ENCODE measurements around the gene MAPK9.

The MAPK9 gene

DNA sequence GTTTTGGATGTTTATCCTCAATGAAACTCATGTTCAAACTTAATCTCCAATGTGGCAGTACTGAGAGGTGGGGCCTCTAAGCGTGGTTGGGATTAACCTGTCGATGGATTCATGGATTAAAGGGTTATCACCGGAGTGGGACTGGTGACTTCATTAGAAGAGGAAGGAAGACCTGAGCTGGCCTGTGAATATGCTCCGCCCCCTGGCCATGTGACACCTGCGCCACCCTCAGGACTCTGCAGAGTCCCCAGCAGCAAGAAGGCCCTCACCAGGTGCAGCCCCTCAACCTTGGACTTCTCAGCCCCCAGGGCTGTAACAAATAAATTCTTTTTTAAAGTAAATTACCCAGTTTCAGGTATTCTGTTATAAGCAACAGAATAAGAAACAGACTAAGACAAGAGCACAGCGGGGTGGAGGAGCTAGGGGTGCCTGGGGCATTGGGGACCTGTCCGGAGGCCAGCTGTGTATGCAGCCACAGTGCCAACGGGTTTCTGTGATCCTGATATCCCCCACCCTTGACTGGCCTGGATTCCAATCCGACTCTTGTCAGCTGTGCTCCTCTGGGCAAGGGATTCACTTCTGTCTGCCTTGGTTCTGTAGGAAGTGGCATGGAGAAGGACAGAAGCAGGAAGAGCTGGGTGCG, 3.2 kb upstream of the MAPK9 start:
- no peak for DNase-seq (ENCODE audit: low read depth in 2 of 2, low spot score in 1 of 2)

DNA sequence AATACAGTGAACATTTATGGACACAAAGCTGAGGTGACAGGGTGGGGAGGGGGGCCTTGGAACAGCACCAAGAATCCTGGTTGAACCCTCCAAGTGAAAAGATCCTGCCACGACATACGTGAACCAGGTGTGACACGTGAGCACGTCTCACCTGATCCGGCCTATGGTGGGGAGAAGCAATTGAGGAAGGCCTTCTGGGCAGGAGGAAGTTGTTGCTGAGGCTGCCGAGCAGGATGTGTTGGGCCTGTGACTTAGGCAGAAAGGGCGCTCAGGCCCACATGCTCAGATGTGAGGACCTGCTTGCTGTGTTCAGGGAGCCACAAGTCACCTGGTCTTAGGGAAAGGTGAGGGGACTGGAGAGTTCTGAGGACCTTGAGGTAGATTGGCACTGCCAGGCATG, 2.5 kb upstream of the MAPK9 start:
- DNase-seq (ENCODE audit: low read depth in 2 of 2, low spot score in 1 of 2): no peak

- DNase-seq (ENCODE audit: low read depth in 2 of 2, low spot score in 1 of 2): no peak
These were observed 496 bp downstream of the MAPK9 start for GRCh38 chr5:180291234-180291940.

DNA sequence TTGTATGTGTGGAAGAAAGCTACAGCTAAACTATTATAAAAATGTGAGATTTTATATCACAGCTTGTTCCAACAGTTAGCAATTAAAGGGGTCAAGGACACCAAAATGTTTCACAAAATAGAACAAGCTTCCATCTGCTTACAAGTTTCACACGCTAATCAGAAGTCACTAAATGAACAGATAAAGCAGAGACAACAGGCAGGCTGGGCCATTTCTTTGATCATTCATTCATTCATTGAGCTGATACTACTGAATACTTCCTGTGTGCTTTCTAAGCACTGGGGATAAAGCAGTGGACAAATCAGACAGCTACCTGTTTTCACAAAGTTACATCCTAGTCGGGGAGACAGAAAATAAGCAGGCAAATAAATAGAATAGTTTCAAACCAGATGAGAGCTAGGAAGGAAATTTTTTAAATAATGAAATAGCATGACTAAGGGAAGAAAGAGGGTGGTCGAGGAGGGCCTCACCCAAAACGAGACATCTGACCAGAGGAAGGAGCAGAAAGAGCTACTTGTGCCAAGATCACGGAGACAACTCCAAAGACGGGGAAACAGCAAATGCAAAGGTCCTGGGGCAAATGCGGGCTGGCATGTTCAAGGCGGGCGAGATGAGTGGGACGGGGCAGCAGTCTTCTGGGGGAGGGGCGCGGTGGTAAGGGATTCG, 1.2 kb downstream of the MAPK9 start:
- DNase-seq (ENCODE audit: low read depth in 2 of 2, low spot score in 1 of 2): no peak

DNA sequence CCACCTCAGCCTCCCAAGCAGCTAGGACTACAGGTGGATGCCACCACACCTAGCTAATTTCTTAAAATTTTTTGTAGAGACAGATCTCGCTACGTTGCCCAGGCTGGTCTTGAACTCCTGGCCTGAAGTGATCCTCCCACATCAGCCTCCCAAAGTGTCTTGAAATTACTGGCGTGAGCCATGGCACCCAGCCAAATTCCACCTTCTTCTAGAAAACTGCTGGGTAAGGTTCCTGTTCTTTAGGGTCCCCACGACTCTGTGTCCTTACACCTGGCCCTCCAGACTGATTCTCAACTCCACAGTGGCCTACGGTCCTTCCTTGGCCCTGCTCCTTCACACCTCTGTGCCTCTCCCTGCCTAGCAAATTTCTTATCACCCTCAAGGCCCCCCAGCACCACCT, 1.9 kb downstream of the MAPK9 start:
- no peak for DNase-seq (ENCODE audit: low read depth in 2 of 2, low spot score in 1 of 2)

- no peak for DNase-seq (ENCODE audit: low read depth in 2 of 2, low spot score in 1 of 2)
These were observed 2.5 kb downstream of the MAPK9 start for GRCh38 chr5:180289433-180289832.

- DNase-seq (ENCODE audit: low read depth in 2 of 2, low spot score in 1 of 2): no peak
These were observed 4.0 kb downstream of the MAPK9 start for GRCh38 chr5:180287868-180288267.

GRCh38 chr5:180287404-180287803, 4.5 kb downstream of the MAPK9 start:
- no peak for DNase-seq (ENCODE audit: low read depth in 2 of 2, low spot score in 1 of 2)

GRCh38 chr5:180284149-180284548, 7.7 kb downstream of the MAPK9 start:
- no peak for DNase-seq (ENCODE audit: low read depth in 2 of 2, low spot score in 1 of 2)

GRCh38 chr5:180283026-180283615, 8.8 kb downstream of the MAPK9 start:
- no peak for DNase-seq (ENCODE audit: low read depth in 2 of 2, low spot score in 1 of 2)

GRCh38 chr5:180282281-180282680, 9.6 kb downstream of the MAPK9 start:
- no peak for DNase-seq (ENCODE audit: low read depth in 2 of 2, low spot score in 1 of 2)

DNA sequence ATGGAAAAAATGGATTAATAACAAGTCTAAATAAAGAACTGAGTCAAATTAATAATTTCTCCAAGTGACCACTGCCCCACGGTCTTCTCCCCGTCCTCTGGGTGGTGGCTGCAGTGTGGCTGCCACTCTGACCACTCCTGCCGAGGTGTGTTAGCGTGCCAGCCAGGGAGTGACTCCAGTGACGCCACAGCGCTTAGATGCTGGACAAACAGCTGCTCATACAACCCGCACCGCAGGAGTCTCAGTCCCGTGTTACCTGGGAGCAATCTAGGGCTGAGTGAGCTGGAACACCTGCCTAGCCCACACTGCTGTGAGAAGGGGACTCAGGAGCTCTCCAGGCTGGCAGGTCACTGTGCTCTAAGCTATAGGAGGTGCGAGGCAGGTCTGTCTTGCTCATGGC, 10.2 kb downstream of the MAPK9 start:
- no peak for DNase-seq (ENCODE audit: low read depth in 2 of 2, low spot score in 1 of 2)

GRCh38 chr5:180274695-180275094, 17.2 kb downstream of the MAPK9 start:
- no peak for DNase-seq (ENCODE audit: low read depth in 2 of 2, low spot score in 1 of 2)

- DNase-seq (ENCODE audit: low read depth in 2 of 2, low spot score in 1 of 2): no peak
These were observed 20.7 kb downstream of the MAPK9 start for GRCh38 chr5:180271221-180271620.

DNA sequence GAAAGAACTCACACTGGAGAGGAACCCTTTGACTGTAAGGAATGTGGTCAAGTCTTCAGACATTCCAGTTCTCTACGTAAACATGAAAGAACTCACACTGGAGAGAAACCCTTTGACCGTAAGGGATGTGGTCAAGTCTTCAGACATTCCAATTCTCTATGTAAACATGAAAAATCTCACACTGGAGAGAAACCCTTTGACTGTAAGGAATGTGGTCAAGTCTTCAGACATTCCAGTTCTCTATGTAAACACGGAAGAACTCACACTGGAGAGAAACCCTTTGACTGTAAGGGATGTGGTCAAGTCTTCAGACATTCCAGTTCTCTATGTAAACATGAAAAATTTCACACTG, 32.6 kb downstream of the MAPK9 start:
- DNase-seq (ENCODE audit: low read depth in 2 of 2, low spot score in 1 of 2): no peak

GRCh38 chr5:180253036-180253824, 38.7 kb downstream of the MAPK9 start:
- no peak for DNase-seq (ENCODE audit: low read depth in 2 of 2, low spot score in 1 of 2)

DNA sequence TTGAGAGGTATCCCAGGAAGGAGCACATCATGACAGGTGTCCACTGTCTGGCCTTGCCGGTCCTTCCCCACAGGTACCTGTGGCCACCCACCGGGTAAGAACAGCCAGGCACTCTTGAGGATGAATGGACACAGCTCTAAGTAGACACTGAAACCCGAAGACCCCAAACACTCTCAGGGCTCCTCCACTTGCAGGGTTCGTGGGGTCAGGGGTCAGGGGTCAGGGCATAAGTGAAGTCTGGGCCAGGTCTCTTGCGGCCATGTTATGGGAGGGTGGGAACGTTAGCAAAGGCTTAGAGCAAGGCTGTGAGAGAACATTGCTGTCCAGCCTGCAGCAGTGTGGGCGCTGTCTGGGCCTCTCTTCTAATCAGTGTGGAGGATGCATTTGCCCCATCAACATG, 40.0 kb downstream of the MAPK9 start:
- no peak for DNase-seq (ENCODE audit: low read depth in 2 of 2, low spot score in 1 of 2)

- DNase-seq (ENCODE audit: low read depth in 2 of 2, low spot score in 1 of 2): no peak
These were observed 40.7 kb downstream of the MAPK9 start for GRCh38 chr5:180251141-180251540.

DNA sequence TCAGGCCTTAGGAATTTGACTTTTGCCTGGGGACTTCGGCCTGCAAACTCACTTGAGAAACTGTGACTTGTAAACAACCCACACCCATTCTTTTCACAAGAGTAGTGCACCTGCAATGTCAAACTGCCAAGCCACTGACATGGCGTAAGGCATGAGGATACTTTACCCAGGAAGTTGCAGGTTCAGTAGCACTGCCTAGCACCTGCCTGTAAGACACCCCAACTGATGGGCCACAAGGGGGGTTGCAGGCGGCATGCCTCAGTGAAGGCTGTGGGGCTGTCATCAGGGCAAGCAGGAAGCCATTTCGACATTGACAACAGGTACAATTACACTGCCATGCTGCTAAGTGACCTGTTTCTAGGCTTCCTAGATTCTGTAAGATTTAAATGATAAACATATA, 41.6 kb downstream of the MAPK9 start:
- no peak for DNase-seq (ENCODE audit: low read depth in 2 of 2, low spot score in 1 of 2)

GRCh38 chr5:180241600-180241999, 50.3 kb downstream of the MAPK9 start:
- DNase-seq (ENCODE audit: low read depth in 2 of 2, low spot score in 1 of 2): no peak

GRCh38 chr5:180238631-180239030, 53.3 kb downstream of the MAPK9 start:
- DNase-seq (ENCODE audit: low read depth in 2 of 2, low spot score in 1 of 2): no peak
